Activated CD4-positive, alpha-beta T cell treated with anti-CD3 and anti-CD28 coated beads, Interleukin-2, amount 50 U/mL, for 48 hours (primary cell): ENCODE data around the gene YPEL2.

Experiments
- DNase-seq, 2 experiments: peaks; one replicate each; pipeline ENCODE4 v3.0.0-alpha.2; 2020

YPEL2 gene

GRCh38 chr17:59330053-59330942 lies 1.2 kb upstream of the YPEL2 start:
- DNase-seq = no peak

DNA sequence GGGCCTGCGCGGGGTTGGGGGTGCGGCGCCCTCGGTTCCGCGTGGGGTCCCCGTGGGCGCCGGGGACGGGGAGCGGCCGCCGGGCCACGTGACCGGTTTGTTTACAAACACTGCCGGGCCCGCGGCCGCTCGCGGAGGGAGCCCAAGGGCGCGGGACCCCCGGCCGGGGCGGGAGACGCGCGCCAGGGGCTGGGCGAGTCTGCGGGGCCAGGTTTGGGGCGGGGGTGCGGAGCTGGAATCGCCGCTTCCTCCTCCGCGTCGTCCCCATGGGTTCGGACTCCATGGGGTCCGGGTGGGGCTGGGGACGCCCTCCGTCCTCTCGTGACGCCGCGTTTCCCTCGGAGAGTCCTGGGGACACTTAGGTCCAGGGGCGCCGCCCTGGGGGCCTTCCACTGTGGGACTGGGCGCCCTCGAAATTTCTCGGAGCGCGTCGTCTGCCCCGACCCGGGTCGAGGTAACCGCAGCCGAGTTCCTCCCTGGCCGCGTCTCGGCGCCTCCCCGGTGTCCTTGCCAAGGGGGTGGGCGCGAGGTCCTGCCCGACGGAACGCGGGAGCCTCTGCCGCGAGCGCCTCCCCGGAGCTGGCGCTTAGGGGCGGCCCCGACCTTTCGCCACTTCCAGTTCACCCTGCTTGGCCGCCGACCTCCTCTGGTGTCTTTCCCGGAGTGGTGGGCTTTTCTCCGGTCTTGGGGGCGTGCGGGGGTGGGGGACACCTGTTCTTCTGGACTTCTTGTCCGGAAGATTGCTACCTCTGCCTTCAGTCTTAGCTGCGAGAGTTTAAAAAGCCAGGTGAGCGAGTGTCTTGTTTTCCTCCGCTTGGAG lies 684 bp downstream of the YPEL2 start:
- peak; percentile 23 to 33 for DNase-seq

GRCh38 chr17:59332749-59333377 lies 1.4 kb downstream of the YPEL2 start:
- peak in 1 of 2 experiments; percentile 25 for DNase-seq

- no peak for DNase-seq
These were observed 2.4 kb downstream of the YPEL2 start for GRCh38 chr17:59333836-59334235.

- no peak for DNase-seq
These were observed 4.2 kb downstream of the YPEL2 start for GRCh38 chr17:59335685-59336084.

GRCh38 chr17:59337741-59338299 lies 6.4 kb downstream of the YPEL2 start:
- no peak for DNase-seq

DNA sequence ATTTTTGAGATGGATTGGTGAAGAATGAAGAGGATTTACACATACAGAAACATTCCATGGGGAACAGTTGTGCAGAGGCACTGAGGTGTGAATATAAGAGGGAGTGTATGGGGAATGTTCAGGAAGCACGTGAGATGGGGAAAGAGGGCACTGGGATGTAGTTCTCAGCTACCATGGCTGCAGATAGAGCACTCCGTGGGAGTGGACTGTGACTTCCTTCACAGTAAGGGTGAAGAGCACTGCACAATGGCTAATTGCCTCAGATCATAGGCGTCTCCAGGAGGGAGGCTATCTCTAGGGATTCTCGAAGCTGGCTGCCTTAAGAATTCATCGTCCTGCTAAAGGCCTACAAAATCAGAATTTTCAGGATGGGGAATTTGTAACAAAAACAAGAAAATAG lies 7.0 kb downstream of the YPEL2 start:
- DNase-seq = no peak

DNA sequence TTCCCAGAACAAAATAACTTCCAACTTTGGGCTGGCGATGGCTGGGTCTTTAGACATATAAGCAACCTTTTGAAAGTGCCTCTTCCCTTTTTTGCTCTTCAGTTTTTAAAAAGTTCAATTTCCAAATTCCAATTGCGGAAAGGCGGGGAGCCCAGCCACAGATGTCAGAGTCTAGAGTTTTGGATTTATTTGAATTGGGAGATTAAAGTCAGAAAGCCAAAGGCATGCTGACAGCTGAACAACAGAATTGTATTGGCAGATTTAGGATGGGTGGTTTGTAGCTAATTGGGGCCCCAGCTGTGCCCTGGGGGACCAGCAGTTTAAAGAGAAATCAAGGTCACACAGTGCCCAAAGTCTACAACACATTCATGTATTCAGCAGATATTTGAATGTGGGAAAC lies 10.5 kb downstream of the YPEL2 start:
- no peak for DNase-seq

- DNase-seq = peak in 1 of 2 experiments; percentile 53
These were observed 11.3 kb downstream of the YPEL2 start for GRCh38 chr17:59342681-59343131.

DNA sequence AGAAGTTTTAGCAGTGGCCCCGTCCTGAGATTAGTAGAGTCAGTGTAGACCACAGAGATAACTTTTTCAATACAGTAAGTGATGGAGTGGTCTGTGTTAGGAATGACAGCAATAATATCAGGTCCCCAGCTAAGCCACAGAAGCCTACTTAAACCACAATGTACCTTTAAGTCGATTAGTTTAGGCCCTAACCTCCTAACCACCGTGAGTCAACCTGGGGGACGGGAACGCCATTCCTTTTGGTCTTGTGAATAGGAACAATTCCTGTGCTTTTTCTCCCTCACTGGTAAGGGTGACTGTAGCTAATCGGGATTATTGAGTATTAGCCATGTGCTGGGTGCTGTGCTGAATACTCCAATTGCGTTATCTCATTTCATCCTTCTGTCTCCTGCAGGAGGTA lies 14.0 kb downstream of the YPEL2 start:
- no peak for DNase-seq

DNA sequence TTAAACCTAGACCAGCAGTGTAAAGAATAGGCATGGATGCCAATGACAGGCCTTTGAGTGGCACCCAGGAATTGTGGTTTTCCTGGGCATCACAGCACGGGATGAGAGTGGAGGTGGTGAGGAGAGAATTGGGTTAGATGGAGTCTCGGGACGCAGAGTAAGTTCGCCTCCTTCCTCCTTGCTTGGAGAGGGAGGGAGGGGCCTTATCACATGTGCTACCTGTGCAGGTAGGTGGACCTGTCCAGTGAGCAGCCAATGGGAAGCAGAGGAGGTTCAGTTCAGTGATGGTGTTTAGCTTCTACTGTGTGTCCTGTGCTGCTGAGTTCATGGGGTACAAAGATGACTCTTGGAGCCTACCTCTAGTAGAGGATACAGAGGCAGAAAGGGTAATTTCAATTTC lies 14.9 kb downstream of the YPEL2 start:
- no peak for DNase-seq

GRCh38 chr17:59346876-59347407 lies 15.5 kb downstream of the YPEL2 start:
- DNase-seq = no peak

DNA sequence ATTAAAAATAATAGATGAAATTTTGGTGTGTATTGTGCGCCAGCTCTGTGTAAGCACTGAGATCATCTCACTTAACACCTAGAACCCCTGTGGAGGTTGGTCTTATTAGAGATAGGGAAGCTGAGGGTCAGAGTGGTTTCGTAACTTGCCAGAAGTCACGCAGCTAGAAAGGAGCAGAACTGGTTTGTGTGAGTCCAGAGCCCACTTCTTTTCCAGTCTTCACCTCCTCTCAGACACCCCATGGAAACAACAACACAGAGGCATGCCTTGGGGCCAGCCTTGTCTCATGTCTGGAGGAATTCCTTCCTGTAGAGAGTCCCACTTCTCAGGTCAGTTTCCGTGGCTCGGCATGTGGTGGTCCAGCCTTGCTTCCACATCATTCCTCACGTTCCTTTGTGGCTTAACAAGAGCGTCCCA lies 16.5 kb downstream of the YPEL2 start:
- no peak for DNase-seq

DNA sequence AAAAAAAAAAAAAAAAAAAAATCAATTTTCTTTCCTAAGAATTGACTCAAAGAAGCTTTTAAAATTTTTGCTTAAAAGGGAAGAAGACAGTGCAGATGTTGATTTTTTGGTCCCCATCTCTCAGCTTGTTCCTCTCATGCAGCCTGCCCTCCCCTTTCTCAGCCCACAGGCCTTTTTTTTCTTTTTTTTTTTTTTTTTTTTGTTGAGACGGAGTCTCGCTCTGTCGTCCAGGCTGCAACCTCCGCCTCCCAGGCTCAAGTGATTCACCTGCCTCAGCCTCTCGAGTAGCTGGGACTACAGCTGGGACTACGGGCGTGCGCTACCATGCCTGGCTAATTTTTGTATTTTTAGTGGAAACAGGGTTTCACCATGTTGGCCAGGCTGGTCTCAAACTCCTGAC lies 17.7 kb downstream of the YPEL2 start:
- no peak for DNase-seq

DNA sequence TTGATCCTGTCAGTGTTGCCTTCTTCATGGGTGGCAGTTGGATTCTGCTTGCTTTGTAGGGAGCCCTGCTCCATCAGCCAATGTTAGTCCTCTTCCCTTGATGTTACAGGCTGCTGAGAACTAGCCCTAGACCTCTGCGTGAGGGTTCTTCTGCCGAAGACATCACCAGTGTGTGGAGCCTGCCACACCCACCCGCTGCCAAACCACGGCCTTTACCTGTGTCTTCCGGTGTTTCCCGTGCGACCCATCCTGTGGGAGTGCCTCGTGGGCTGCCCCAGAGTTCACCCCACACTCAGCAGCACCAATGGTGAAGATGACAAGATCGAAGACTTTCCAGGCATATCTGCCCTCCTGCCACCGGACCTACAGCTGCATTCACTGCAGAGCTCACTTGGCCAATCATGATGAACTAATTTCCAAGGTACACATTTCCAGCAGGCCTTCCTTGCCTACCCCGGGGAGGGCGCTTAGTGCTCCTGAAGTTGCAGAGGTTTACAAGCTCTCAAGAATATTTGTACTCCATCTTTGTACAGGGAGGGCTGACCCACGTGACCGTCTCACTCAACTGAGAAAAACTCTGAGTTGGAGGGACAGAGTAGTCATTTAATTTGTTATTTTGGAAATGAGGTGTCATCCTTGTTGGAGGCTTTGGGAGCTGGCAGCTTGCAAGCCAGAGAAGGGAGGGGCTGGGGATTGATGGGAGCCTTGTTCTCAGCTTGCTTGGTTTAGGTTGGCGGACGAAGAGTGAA lies 21.8 kb downstream of the YPEL2 start:
- DNase-seq = no peak

GRCh38 chr17:59353936-59354755 lies 22.7 kb downstream of the YPEL2 start:
- DNase-seq = no peak

DNA sequence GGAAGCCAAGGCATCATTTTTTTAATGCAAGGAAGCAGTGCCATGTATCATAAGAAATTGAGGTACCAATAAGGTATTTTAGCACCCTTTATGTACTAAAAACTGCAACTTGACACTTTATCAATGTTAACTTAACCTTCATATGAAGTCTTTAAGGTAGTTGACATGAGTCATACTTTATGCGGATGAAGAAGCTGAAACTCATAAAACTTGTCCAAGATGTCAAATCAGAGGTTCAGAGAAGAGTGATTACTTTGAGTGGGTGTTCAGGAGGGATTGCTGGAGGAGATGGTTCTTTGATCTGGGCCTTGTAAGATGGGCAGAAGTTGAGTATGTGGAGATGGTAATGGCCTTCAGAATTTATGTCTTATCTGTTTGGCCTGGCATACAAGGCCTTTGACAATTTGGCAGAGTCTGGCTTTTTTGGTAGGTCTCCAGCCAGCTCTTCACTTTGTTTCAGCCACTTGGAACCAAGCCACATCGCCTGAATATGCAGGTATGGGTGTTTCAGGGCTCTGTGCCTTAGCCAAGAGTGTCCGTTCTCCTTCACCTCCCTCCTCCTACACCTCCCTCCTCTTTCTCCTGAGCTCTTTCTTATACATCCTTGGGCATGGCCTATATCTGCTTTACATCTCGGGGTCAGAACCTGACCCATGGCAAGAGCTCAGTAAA lies 23.7 kb downstream of the YPEL2 start:
- DNase-seq = no peak

DNA sequence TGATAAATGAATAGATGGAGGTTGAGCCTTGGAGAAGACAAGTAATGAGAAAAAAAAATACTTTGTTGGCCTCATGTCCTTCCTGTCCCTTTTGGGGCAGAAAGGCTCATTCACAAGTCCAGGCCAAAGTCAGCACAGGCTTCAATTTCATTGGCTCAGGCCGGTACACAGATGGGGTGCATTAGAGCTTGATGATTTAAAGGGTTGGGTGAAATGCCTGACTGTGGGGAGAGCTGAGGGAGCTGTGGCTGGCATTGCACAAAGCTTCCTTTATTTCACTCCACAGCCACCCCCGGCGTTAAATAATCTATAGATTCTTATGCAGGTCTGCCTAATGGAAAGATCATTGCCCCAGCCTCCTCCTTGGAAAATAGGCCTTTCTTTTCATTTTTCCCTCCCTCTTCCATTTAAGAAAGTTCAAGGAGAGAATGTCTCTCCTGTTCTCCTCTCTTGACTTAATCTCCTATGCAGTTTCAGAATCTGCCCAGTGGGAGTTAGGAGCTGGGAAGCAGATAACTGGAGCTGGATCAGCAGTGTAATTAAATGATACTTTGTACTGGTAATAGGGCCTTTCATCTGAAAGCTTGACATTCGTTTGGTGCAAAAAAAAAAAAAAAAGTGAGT lies 24.4 kb downstream of the YPEL2 start:
- no peak for DNase-seq

DNA sequence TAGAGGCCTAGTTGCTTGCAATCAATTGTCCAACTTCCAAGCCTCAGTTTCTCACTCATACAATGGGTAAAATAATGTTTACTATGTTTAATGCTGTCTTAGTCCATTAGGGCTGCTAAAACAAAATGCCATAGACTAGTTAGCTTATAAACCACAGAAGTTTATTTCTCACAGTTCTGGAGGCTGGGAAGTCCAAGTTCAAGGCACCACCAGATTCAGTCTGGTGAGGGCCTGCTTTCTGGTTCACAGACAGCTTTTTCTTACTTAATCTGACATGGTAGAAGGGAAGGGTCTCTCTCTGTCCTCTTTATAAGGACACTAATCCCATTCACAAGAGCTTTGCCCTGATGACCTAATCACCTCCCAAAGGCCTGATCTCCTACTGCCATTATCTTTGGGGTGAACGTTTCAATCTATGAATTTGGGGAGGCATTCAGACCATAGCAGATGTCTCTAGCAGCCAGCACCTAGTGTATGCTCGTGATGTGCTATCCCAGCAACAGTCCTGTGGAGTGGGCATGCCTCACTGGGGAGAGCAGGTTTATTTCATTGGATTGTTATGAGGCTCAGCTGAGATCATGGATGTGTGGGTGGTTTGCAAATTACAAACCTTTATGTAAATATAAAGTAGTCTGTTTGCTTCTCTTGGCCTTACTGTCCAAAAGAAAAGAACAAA lies 25.2 kb downstream of the YPEL2 start:
- DNase-seq = no peak
